GM23338 (cell line): Measurements from ENCODE around the gene RNF31. TPM values are rescaled to one million over a fixed set of nuclear protein-coding genes. Genes with fewer than 3 reads are reported as not detected.

Experiments
- ATAC-seq: fragments of 200-7000 bp; cut with Tn5 transposase; 3 replicates; pipeline ENCODE4 v1.9.1; 2020
- DNase-seq: peaks from one replicate; pipeline ENCODE4 v3.0.0-alpha.2; 2015; ENCODE audit warnings: low spot score
- H2AFZ ChIP-seq: fragments of 200-600 bp; sonication (generic); 2 replicates; pipeline ENCODE4 v1.8.0; 2016; ENCODE audit warnings: antibody characterized with exemption, mild to moderate bottlenecking, moderate library complexity
- H3F3A ChIP-seq: fragments of 200-600 bp; sonication (generic); replicated peaks from 2 replicates; pipeline ENCODE4 v1.8.0; 2017; ENCODE audit warnings: antibody characterized with exemption, mixed run types, low read depth
- H3K27ac ChIP-seq: fragments of 200-600 bp; sonication (generic); 2 replicates; pipeline ENCODE4 v1.6.1; 2016; ENCODE audit warnings: low read depth
- H3K27me3 ChIP-seq: fragments of 200-600 bp; sonication (generic); 2 replicates; pipeline ENCODE4 v1.8.0; 2016; ENCODE audit warnings: mild to moderate bottlenecking, mixed run types, moderate library complexity; ENCODE audit not compliant: insufficient read depth
- H3K36me3 ChIP-seq: fragments of 200-600 bp; sonication (generic); 2 replicates; pipeline ENCODE4 v1.8.0; 2016; ENCODE audit warnings: mild to moderate bottlenecking; ENCODE audit not compliant: insufficient read depth
- H3K4me1 ChIP-seq: fragments of 200-600 bp; sonication (generic); 2 replicates; pipeline ENCODE4 v1.8.0; 2016; ENCODE audit warnings: mild to moderate bottlenecking, moderate library complexity; ENCODE audit not compliant: insufficient read depth
- H3K4me2 ChIP-seq: fragments of 200-600 bp; sonication (generic); 2 replicates; pipeline ENCODE4 v1.7.1; 2017; ENCODE audit warnings: mixed run types
- H3K4me3 ChIP-seq: fragments of 200-600 bp; sonication (generic); 2 replicates; pipeline ENCODE4 v1.6.1; 2016; ENCODE audit warnings: mixed run types
- H3K79me2 ChIP-seq: fragments of 200-600 bp; sonication (generic); replicated peaks from 2 replicates; pipeline ENCODE4 v1.8.0; 2017; ENCODE audit warnings: mild to moderate bottlenecking; ENCODE audit not compliant: insufficient read depth
- H3K9me2 ChIP-seq: fragments of 200-600 bp; sonication (generic); 2 replicates; pipeline ENCODE4 v1.8.0; 2017; ENCODE audit not compliant: insufficient read depth
- H4K20me1 ChIP-seq: fragments of 200-600 bp; sonication (generic); replicated peaks from 2 replicates; pipeline ENCODE4 v1.8.0; 2017; ENCODE audit warnings: mild to moderate bottlenecking; ENCODE audit not compliant: insufficient read depth
- H3K27ac Mint-ChIP-seq: 2 replicates; pipeline ENCODE4 v1.8.0; 2020; ENCODE audit warnings: inconsistent platforms, mild to moderate bottlenecking, moderate library complexity, mixed read lengths
- H3K27me3 Mint-ChIP-seq: 3 replicates; pipeline ENCODE4 v1.8.0; 2022; ENCODE audit warnings: low read depth, mild to moderate bottlenecking, moderate library complexity, mixed read lengths, inconsistent platforms; ENCODE audit not compliant: insufficient read depth, poor library complexity
- H3K36me3 Mint-ChIP-seq: 3 replicates; pipeline ENCODE4 v1.8.0; 2021; ENCODE audit warnings: low read depth, mild to moderate bottlenecking, inconsistent platforms, moderate library complexity, mixed read lengths
- H3K4me1 Mint-ChIP-seq: 3 replicates; pipeline ENCODE4 v1.8.0; 2020; ENCODE audit warnings: mild to moderate bottlenecking, inconsistent platforms, mixed read lengths
- H3K4me3 Mint-ChIP-seq: 3 replicates; pipeline ENCODE4 v1.8.0; 2021; ENCODE audit warnings: moderate library complexity, mild to moderate bottlenecking, inconsistent platforms, mixed read lengths
- H3K9me3 Mint-ChIP-seq: 3 replicates; pipeline ENCODE4 v1.8.0; 2020; ENCODE audit warnings: moderate library complexity, mild to moderate bottlenecking, inconsistent platforms, mixed read lengths
- EZH2 ChIP-seq: fragments of 200-600 bp; sonication (generic); IDR thresholded peaks from one replicate; pipeline ENCODE4 v1.8.0; 2017; ENCODE audit warnings: antibody characterized with exemption, mild to moderate bottlenecking, low read depth; ENCODE audit not compliant: unreplicated experiment
- JUNB ChIP-seq: IDR thresholded peaks from one replicate; pipeline ENCODE4 v1.6.1; 2016; ENCODE audit warnings: antibody characterized with exemption; ENCODE audit not compliant: unreplicated experiment
- POLR2AphosphoS5 ChIP-seq: IDR thresholded peaks from 2 replicates; pipeline ENCODE4 v1.6.1; 2016; ENCODE audit warnings: antibody characterized with exemption, low read depth
- polyA plus RNA-seq: library from polyadenylated mRNA; unstranded; fragments of >200 nt; fragmentation: Nextera tagmentation; extraction: Ambion mirVana; gene quantifications from 2 replicates; pipeline ENCODE4 v1.2.1, GENCODE V29; 2016
- total RNA-seq: library from RNA; depleted of rRNA; stranded (reverse); fragments of >200 nt; shearing (Covaris generic); gene quantifications from 2 replicates; pipeline ENCODE4 v1.2.3, GENCODE V29; 2014
- TF ChIP-seq, protein P1 (sequence below): fragments of 250-450 bp; sonication (Bioruptor Pico); IDR thresholded peaks from 2 replicates; pipeline ENCODE4 v1.5.0; 2020; ENCODE audit warnings: mild to moderate bottlenecking, moderate library complexity
- TF ChIP-seq, protein P2 (sequence below), 2 experiments: fragments of 200-600 bp in 1 of 2; sonication (generic) in 1 of 2; conservative IDR thresholded peaks; 2 replicates each; pipeline versions ENCODE4 v1.5.1 to v1.6.1; 2016 to 2017; ENCODE audit warnings: antibody characterized with exemption in 2 of 2, low read depth in 2 of 2, mild to moderate bottlenecking in 2 of 2, moderate library complexity in 1 of 2

The RNF31 gene
- total and polyA plus RNA-seq, 2 experiments from 2014 or later = 54.8 to 87.4 TPM

DNA sequence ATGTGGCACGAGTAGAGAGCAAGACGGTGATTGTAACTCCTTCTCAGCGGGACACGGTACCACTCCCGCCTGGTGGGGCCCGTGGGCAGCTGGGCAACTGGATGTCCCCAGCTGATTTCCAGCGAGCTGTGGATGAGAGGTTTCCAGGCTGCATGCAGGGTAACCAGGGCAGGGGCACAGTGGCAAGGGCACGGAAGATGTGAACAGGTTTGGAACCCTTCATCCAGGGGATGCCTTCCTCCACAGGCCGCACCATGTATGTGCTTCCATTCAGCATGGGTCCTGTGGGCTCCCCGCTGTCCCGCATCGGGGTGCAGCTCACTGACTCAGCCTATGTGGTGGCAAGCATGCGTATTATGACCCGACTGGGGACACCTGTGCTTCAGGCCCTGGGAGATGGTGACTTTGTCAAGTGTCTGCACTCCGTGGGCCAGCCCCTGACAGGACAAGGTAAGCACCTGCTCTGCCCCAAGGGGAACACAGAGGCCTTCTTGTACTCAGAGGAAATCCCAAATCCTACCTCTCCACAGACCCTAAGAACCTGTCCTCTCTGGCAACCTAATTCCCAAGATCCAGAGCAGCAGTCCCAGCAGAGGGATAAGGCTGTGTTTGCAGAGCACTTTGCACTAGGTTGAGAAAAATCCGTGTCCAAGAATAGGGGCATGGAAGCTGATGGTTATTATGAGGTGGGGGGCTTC lies 48.9 kb upstream of the RNF31 start (continued):
- TF ChIP-seq, protein P1, sequence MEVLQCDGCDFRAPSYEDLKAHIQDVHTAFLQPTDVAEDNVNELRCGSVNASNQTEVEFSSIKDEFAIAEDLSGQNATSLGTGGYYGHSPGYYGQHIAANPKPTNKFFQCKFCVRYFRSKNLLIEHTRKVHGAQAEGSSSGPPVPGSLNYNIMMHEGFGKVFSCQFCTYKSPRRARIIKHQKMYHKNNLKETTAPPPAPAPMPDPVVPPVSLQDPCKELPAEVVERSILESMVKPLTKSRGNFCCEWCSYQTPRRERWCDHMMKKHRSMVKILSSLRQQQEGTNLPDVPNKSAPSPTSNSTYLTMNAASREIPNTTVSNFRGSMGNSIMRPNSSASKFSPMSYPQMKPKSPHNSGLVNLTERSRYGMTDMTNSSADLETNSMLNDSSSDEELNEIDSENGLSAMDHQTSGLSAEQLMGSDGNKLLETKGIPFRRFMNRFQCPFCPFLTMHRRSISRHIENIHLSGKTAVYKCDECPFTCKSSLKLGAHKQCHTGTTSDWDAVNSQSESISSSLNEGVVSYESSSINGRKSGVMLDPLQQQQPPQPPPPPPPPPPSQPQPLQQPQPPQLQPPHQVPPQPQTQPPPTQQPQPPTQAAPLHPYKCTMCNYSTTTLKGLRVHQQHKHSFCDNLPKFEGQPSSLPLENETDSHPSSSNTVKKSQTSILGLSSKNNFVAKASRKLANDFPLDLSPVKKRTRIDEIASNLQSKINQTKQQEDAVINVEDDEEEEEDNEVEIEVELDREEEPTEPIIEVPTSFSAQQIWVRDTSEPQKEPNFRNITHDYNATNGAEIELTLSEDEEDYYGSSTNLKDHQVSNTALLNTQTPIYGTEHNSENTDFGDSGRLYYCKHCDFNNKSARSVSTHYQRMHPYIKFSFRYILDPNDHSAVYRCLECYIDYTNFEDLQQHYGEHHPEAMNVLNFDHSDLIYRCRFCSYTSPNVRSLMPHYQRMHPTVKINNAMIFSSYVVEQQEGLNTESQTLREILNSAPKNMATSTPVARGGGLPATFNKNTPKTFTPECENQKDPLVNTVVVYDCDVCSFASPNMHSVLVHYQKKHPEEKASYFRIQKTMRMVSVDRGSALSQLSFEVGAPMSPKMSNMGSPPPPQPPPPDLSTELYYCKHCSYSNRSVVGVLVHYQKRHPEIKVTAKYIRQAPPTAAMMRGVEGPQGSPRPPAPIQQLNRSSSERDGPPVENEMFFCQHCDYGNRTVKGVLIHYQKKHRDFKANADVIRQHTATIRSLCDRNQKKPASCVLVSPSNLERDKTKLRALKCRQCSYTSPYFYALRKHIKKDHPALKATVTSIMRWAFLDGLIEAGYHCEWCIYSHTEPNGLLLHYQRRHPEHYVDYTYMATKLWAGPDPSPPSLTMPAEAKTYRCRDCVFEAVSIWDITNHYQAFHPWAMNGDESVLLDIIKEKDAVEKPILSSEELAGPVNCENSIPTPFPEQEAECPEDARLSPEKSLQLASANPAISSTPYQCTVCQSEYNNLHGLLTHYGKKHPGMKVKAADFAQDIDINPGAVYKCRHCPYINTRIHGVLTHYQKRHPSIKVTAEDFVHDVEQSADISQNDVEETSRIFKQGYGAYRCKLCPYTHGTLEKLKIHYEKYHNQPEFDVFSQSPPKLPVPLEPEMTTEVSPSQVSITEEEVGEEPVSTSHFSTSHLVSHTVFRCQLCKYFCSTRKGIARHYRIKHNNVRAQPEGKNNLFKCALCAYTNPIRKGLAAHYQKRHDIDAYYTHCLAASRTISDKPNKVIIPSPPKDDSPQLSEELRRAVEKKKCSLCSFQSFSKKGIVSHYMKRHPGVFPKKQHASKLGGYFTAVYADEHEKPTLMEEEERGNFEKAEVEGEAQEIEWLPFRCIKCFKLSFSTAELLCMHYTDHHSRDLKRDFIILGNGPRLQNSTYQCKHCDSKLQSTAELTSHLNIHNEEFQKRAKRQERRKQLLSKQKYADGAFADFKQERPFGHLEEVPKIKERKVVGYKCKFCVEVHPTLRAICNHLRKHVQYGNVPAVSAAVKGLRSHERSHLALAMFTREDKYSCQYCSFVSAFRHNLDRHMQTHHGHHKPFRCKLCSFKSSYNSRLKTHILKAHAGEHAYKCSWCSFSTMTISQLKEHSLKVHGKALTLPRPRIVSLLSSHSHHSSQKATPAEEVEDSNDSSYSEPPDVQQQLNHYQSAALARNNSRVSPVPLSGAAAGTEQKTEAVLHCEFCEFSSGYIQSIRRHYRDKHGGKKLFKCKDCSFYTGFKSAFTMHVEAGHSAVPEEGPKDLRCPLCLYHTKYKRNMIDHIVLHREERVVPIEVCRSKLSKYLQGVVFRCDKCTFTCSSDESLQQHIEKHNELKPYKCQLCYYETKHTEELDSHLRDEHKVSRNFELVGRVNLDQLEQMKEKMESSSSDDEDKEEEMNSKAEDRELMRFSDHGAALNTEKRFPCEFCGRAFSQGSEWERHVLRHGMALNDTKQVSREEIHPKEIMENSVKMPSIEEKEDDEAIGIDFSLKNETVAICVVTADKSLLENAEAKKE (CRISPR knock-in tag) = no peak
- TF ChIP-seq EZH2 (no peak), JUNB (no peak)
- TF ChIP-seq, protein P2, sequence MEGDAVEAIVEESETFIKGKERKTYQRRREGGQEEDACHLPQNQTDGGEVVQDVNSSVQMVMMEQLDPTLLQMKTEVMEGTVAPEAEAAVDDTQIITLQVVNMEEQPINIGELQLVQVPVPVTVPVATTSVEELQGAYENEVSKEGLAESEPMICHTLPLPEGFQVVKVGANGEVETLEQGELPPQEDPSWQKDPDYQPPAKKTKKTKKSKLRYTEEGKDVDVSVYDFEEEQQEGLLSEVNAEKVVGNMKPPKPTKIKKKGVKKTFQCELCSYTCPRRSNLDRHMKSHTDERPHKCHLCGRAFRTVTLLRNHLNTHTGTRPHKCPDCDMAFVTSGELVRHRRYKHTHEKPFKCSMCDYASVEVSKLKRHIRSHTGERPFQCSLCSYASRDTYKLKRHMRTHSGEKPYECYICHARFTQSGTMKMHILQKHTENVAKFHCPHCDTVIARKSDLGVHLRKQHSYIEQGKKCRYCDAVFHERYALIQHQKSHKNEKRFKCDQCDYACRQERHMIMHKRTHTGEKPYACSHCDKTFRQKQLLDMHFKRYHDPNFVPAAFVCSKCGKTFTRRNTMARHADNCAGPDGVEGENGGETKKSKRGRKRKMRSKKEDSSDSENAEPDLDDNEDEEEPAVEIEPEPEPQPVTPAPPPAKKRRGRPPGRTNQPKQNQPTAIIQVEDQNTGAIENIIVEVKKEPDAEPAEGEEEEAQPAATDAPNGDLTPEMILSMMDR (conservative IDR thresholded peaks at IDR 0.05; ENCODE audit: low read depth in 2 of 2) = no peak

DNA sequence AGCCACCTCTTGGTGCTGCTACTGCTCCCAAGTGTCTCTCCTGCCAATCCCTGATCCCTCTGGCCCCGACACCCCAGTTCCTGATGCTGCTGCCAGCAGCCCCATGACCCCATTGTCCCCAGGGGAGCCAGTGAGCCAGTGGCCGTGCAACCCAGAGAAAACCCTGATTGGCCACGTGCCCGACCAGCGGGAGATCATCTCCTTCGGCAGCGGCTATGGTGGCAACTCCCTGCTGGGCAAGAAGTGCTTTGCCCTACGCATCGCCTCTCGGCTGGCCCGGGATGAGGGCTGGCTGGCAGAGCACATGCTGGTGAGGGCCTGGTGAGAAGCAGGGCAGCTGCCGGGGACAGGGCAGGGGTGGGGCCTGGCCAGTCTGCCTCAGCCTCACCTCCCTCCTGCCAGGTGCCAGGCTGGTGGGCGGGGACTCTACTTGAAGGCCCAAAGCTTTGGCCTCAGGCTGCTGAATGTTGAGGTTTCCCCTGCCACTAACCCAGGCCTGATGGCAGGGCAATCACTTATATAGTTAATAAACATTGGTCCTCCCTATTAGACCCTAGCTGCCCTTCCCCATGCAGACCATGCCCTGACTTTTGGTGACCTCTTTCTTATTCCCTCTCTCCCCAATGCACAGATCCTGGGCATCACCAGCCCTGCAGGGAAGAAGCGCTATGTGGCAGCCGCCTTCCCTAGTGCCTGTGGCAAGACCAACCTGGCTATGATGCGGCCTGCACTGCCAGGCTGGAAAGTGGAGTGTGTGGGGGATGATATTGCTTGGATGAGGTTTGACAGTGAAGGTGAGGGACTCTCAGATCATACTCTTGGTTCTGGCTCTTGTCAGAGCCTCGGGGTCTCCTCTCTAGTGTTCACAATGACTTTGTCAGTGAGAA lies 48.1 kb upstream of the RNF31 start:
- ATAC-seq = no peak
- Mint-ChIP-seq H3K4me1 (peaks cover 12% of the 10 kb centered on the region), H3K9me3 (peaks cover 8% of the 10 kb centered on the region), H3K36me3 (peaks cover 90% of the 10 kb centered on the region), H3K27me3 (peaks cover 11% of the 10 kb centered on the region), H3K4me3 (no peak overlapping the region), H3K27ac (no peak overlapping the region)
- Histone ChIP-seq H3K27me3 (no peaks in the 10 kb centered on the region), H4K20me1 (peaks cover 5% of the 10 kb centered on the region; the same call in 1 of the 2 replicates), H3K79me2 (peaks cover 22% of the 10 kb centered on the region), H3K9me2 (no peaks in the 10 kb centered on the region), H3K4me3 (no peak overlapping the region), H3K36me3 (peaks cover 25% of the 10 kb centered on the region), H3F3A (0 out of 2 replicates have a peak, but pooled peaks cover 10% of the 10 kb centered on the region), H3K4me1 (peaks cover 8% of the 10 kb centered on the region), H3K4me2 (no peak overlapping the region), H2AFZ (no peak overlapping the region), H3K27ac (no peak overlapping the region)
- TF ChIP-seq JUNB (no peak), POLR2AphosphoS5 (no peak; the same call in 1 of the 2 replicates)
- no peak for DNase-seq
